Measurements from ENCODE around the gene DOCK6.

DOCK6 gene

GRCh38 chr19:11261971-11262839 lies at the start of gene DOCK6:
Gene DOCK6 (minus strand): TSS chr19:11262524. CDS start chr19:11262440, 84 bp downstream.
- no peaks in the 10 kb centered on the region for H3K9me2 ChIP-seq (replicated peaks; ENCODE audit: insufficient read depth, low read length)
- TF ChIP-seq CTCF (IDR thresholded peaks at IDR 0.05; ENCODE audit: low read length) = peak; percentile 17; the same call in 1 of the 2 replicates
- no peak for TF ChIP-seq EZH2phosphoT487 (IDR thresholded peaks at IDR 0.05; ENCODE audit: low read length)
- peak within 1 kb of the TSS; percentile 61 for H2AFZ ChIP-seq (ENCODE audit: low read length)
- H3K4me3 ChIP-seq (ENCODE audit: low read length) = peak within 1 kb of the TSS; percentile 63
- H3K9ac ChIP-seq (ENCODE audit: low read length) = no peak within 1 kb of the TSS
- no peak within 1 kb of the TSS for H3K27ac ChIP-seq (ENCODE audit: low read length)
- H3K79me2 ChIP-seq (ENCODE audit: low read length) = no peaks in the 10 kb centered on the region
- no peaks in the 10 kb centered on the region for H4K20me1 ChIP-seq (ENCODE audit: insufficient read depth, low read length)
- peak within 1 kb of the TSS; percentile 79 for H3K4me2 ChIP-seq (ENCODE audit: low read depth, low read length)
- H3K27me3 ChIP-seq (replicated peaks; ENCODE audit: insufficient read depth, low read length) = peaks cover 76% of the 10 kb centered on the region
- no peak for DNase-seq
- H3K9me3 ChIP-seq (replicated peaks; ENCODE audit: insufficient read depth, low read length) = no peaks in the 10 kb centered on the region
- H3K36me3 ChIP-seq (replicated peaks; ENCODE audit: insufficient read depth, low read length) = no peaks in the 10 kb centered on the region
- H3K4me1 ChIP-seq (ENCODE audit: low read length) = no peaks in the 10 kb centered on the region
- H3F3A ChIP-seq (ENCODE audit: insufficient read depth, low read length) = no peaks in the 10 kb centered on the region

- Histone ChIP-seq H3K4me3 (ENCODE audit: low read length) (no peak overlapping the region), H3K4me1 (ENCODE audit: low read length) (no peaks in the 10 kb centered on the region), H4K20me1 (ENCODE audit: insufficient read depth, low read length) (no peaks in the 10 kb centered on the region), H2AFZ (ENCODE audit: low read length) (no peak overlapping the region), H3K27me3 (replicated peaks; ENCODE audit: insufficient read depth, low read length) (peaks cover 38% of the 10 kb centered on the region), H3F3A (ENCODE audit: insufficient read depth, low read length) (no peaks in the 10 kb centered on the region), H3K4me2 (ENCODE audit: low read depth, low read length) (no peak overlapping the region), H3K27ac (ENCODE audit: low read length) (no peak overlapping the region), H3K9ac (ENCODE audit: low read length) (no peak overlapping the region), H3K79me2 (ENCODE audit: low read length) (no peaks in the 10 kb centered on the region), H3K9me2 (replicated peaks; ENCODE audit: insufficient read depth, low read length) (no peaks in the 10 kb centered on the region), H3K36me3 (replicated peaks; ENCODE audit: insufficient read depth, low read length) (no peaks in the 10 kb centered on the region), H3K9me3 (replicated peaks; ENCODE audit: insufficient read depth, low read length) (no peaks in the 10 kb centered on the region)
- DNase-seq = no peak
- no peak for TF ChIP-seq CTCF (IDR thresholded peaks at IDR 0.05; ENCODE audit: low read length)
- TF ChIP-seq EZH2 (optimal IDR thresholded peaks at IDR 0.05; ENCODE audit: low read depth, low read length) = no peak
- no peak for TF ChIP-seq EZH2phosphoT487 (IDR thresholded peaks at IDR 0.05; ENCODE audit: low read length)
Observed at GRCh38 chr19:11306337-11306736, 44.0 kb upstream of the DOCK6 start.

- Histone ChIP-seq H3K36me3 (replicated peaks; ENCODE audit: insufficient read depth, low read length) (no peaks in the 10 kb centered on the region), H3K4me1 (ENCODE audit: low read length) (no peaks in the 10 kb centered on the region), H3K79me2 (ENCODE audit: low read length) (no peaks in the 10 kb centered on the region), H3K4me2 (ENCODE audit: low read depth, low read length) (no peak overlapping the region), H2AFZ (ENCODE audit: low read length) (no peak overlapping the region), H3K4me3 (ENCODE audit: low read length) (no peak overlapping the region), H3F3A (ENCODE audit: insufficient read depth, low read length) (no peaks in the 10 kb centered on the region), H3K9ac (ENCODE audit: low read length) (no peak overlapping the region), H4K20me1 (ENCODE audit: insufficient read depth, low read length) (no peaks in the 10 kb centered on the region), H3K27me3 (replicated peaks; ENCODE audit: insufficient read depth, low read length) (peaks cover 51% of the 10 kb centered on the region), H3K9me2 (replicated peaks; ENCODE audit: insufficient read depth, low read length) (no peaks in the 10 kb centered on the region), H3K9me3 (replicated peaks; ENCODE audit: insufficient read depth, low read length) (no peaks in the 10 kb centered on the region), H3K27ac (ENCODE audit: low read length) (no peak overlapping the region)
- TF ChIP-seq EZH2phosphoT487 (IDR thresholded peaks at IDR 0.05; ENCODE audit: low read length) = no peak
- TF ChIP-seq EZH2 (optimal IDR thresholded peaks at IDR 0.05; ENCODE audit: low read depth, low read length) = no peak
- no peak for TF ChIP-seq CTCF (IDR thresholded peaks at IDR 0.05; ENCODE audit: low read length)
- no peak for DNase-seq
Observed at GRCh38 chr19:11304936-11305335, 42.6 kb upstream of the DOCK6 start.

Data from MM.1S (cell line).